B cell (primary cell): Measurements from ENCODE around the gene METTL26. TPM values are rescaled to one million over a fixed set of nuclear protein-coding genes. Genes with fewer than 3 reads are reported as not detected.

Source experiments
- ATAC-seq: fragments of 200-7000 bp; cut with Tn5 transposase; one replicate; pipeline ENCODE4 v1.10.0; 2021; ENCODE audit warnings: low read depth, mild to moderate bottlenecking, moderate number of reproducible peaks, moderate library complexity
- CTCF ChIA-PET: fragments of 350-600 bp; sonication (Branson Sonifier 250); formaldehyde crosslinking; loops from one replicate; lab custom pipeline; 2021; ENCODE audit warnings: antibody characterized with exemption, inconsistent platforms; lab: Charles Lee
- POLR2A ChIA-PET: fragments of 350-600 bp; sonication (Branson Sonifier 250); formaldehyde crosslinking; loops from one replicate; lab custom pipeline; 2021; ENCODE audit warnings: antibody characterized with exemption; lab: Charles Lee
- DNase-seq: peaks from one replicate; pipeline ENCODE4 v3.0.0; 2013
- H2AFZ ChIP-seq: 2 replicates; pipeline ENCODE4 v1.6.1; 2012; ENCODE audit warnings: mild to moderate bottlenecking, low read depth, low read length; ENCODE audit not compliant: insufficient read depth, poor library complexity, severe bottlenecking
- H3K27ac ChIP-seq, 2 donors: 1 replicate in 1 of 2; 2 replicates in 1 of 2; pipeline ENCODE4 v1.5.1; 2012 to 2013; ENCODE audit warnings: low read length in 2 of 2, mild to moderate bottlenecking in 2 of 2, moderate library complexity in 1 of 2
- H3K27me3 ChIP-seq, 4 experiments: fragments of 200-600 bp in 1 of 4; sonication (generic) in 1 of 4; replicated peaks in 1 of 4; 1 replicate in 2 of 4; 2 replicates in 2 of 4; pipeline versions ENCODE4 v1.6.1 to v1.7.0; 2013 to 2016; ENCODE audit warnings: low read length in 3 of 4, mild to moderate bottlenecking in 2 of 4, mixed read lengths in 1 of 4, moderate library complexity in 1 of 4; ENCODE audit not compliant: insufficient read depth in 4 of 4, control insufficient read depth in 3 of 4; ENCODE audit errors: control extremely low read depth in 1 of 4
- H3K36me3 ChIP-seq, 2 experiments: replicated peaks in 1 of 2; 1 replicate in 1 of 2; 2 replicates in 1 of 2; pipeline versions ENCODE4 v1.6.1 to v1.7.1; 2013; ENCODE audit warnings: low read length in 1 of 2; ENCODE audit not compliant: insufficient read depth in 2 of 2, control insufficient read depth in 1 of 2; ENCODE audit errors: control extremely low read depth in 1 of 2, extremely low read depth in 1 of 2
- H3K4me1 ChIP-seq, 2 donors: fragments of 200-600 bp in 1 of 2; sonication (generic) in 1 of 2; 1 replicate in 1 of 2; 2 replicates in 1 of 2; pipeline versions ENCODE4 v1.5.1 to v1.6.1; 2013 to 2017; ENCODE audit warnings: low read length in 2 of 2; ENCODE audit not compliant: control insufficient read depth in 2 of 2, insufficient read depth in 2 of 2
- H3K4me2 ChIP-seq: replicated peaks from 2 replicates; pipeline ENCODE3; 2012; ENCODE audit warnings: mild to moderate bottlenecking, low read depth, low read length; ENCODE audit not compliant: poor library complexity, severe bottlenecking
- H3K4me3 ChIP-seq, 5 experiments: fragments of 200-600 bp in 1 of 5; sonication (generic) in 1 of 5; 1 replicate in 3 of 5; 2 replicates in 2 of 5; pipeline versions ENCODE4 v1.5.1 to v1.7.0; 2011 to 2016; ENCODE audit warnings: low read length in 4 of 5, mild to moderate bottlenecking in 4 of 5, low read depth in 2 of 5, control low read depth in 1 of 5, moderate library complexity in 1 of 5; ENCODE audit not compliant: insufficient read depth in 1 of 5; ENCODE audit errors: control extremely low read depth in 1 of 5, extremely low read depth in 1 of 5
- H3K79me2 ChIP-seq: fragments of 200-600 bp; sonication (generic); one replicate; pipeline ENCODE4 v1.6.0; 2016; ENCODE audit warnings: low read length; ENCODE audit not compliant: control insufficient read depth, insufficient read depth
- H3K9ac ChIP-seq: fragments of 200-600 bp; sonication (generic); 2 replicates; pipeline ENCODE4 v1.6.1; 2017; ENCODE audit warnings: mild to moderate bottlenecking, low read length, moderate library complexity
- H3K9me3 ChIP-seq, 3 donors: one replicate each; pipeline versions ENCODE4 v1.6.1 to v1.7.1; 2013; ENCODE audit warnings: low read length in 2 of 3; ENCODE audit not compliant: control insufficient read depth in 2 of 3, insufficient read depth in 1 of 3; ENCODE audit errors: control extremely low read depth in 1 of 3
- H4K20me1 ChIP-seq: 2 replicates; pipeline ENCODE4 v1.6.0; 2012; ENCODE audit warnings: mild to moderate bottlenecking, low read length; ENCODE audit not compliant: insufficient read depth, control insufficient read depth, poor library complexity, severe bottlenecking
- H3K27ac Mint-ChIP-seq: one replicate; pipeline ENCODE4 v1.8.0; 2021; ENCODE audit warnings: mixed read lengths
- H3K27me3 Mint-ChIP-seq: one replicate; pipeline ENCODE4 v1.8.0; 2021; ENCODE audit warnings: mixed read lengths
- H3K4me1 Mint-ChIP-seq: one replicate; pipeline ENCODE4 v1.8.0; 2021; ENCODE audit warnings: mixed read lengths
- H3K4me3 Mint-ChIP-seq: one replicate; pipeline ENCODE4 v1.8.0; 2021; ENCODE audit warnings: mixed read lengths
- H3K9me3 Mint-ChIP-seq: one replicate; pipeline ENCODE4 v1.8.0; 2022; ENCODE audit warnings: mixed read lengths; ENCODE audit not compliant: insufficient read depth
- CTCF ChIP-seq: fragments of 200-600 bp; IDR thresholded peaks from one replicate; pipeline ENCODE4 v1.8.0; 2022; ENCODE audit warnings: antibody characterized with exemption, mild to moderate bottlenecking
- EZH2 ChIP-seq: IDR thresholded peaks from 2 replicates; pipeline ENCODE4 v1.6.1; 2012; ENCODE audit warnings: borderline replicate concordance, low read depth, mild to moderate bottlenecking, moderate library complexity, low read length; ENCODE audit not compliant: insufficient read depth, poor library complexity, severe bottlenecking
- WGBS: methylation state at CpG from one replicate; pipeline ENCODE4 v1.1.5; 2013; ENCODE audit warnings: missing lambda C conversion rate; ENCODE audit not compliant: insufficient coverage; 5-methylcytosine and 5-hydroxymethylcytosine counted together
- intact Hi-C: fragments of 100-400 bp; cut with micrococcal nuclease; formaldehyde crosslinking; loops from one replicate; pipeline ENCODE4 v1.10.0; 2022
- polyA plus RNA-seq: library from polyadenylated mRNA; depleted of rRNA; stranded (reverse); fragments of >200 nt; gene quantifications from 2 replicates; pipeline ENCODE4 v1.2.3, GENCODE V29; 2012
- total RNA-seq, 2 donors: library from RNA; stranded (reverse); fragments of 120-200 nt in 1 of 2; gene quantifications; 1 replicate in 1 of 2; 2 replicates in 1 of 2; pipeline versions ENCODE4 v1.2.3 to v1.2.4, GENCODE V29; 2013 to 2022

METTL26 gene
- total and polyA plus RNA-seq, 2 donors (not counting 1 experiment from before 2014, with no cell fraction given): 56.6 to 140 TPM

GRCh38 chr16:591892-592517 is 44.1 kb downstream of the METTL26 start:
- H3K9me3 ChIP-seq: no peaks in the 10 kb centered on the region
- peaks cover 47% of the 10 kb centered on the region for H4K20me1 ChIP-seq
- no peak for TF ChIP-seq CTCF
- TF ChIP-seq EZH2: no peak
- Mint-ChIP-seq H3K9me3 (no peaks in the 10 kb centered on the region), H3K27me3 (no peaks in the 10 kb centered on the region), H3K4me3 (peak overlapping the region; percentile 39), H3K27ac (no peak overlapping the region), H3K4me1 (peaks cover 48% of the 10 kb centered on the region)
- H3K79me2 ChIP-seq: peaks cover 72% of the 10 kb centered on the region
- no peak for DNase-seq
- intact Hi-C loops: no loop called here
- H3K4me3 ChIP-seq: no peak overlapping the region
- H3K27me3 ChIP-seq: no peaks in the 10 kb centered on the region
- ChIA-PET POLR2A (interaction anchor here (0.6 to 1.4 kb wide), 2 partner anchors 45 to 396 kb away, joined by 3 to 5 read pairs; partner anchors contain the start of gene METTL26), CTCF (no interaction called here)
- no peak overlapping the region for H3K9ac ChIP-seq
- H3K27ac ChIP-seq: no peak overlapping the region
- ATAC-seq: no peak
- no peaks in the 10 kb centered on the region for H3K36me3 ChIP-seq
- peaks cover 14 to 30% of the 10 kb centered on the region in 2 donors for H3K4me1 ChIP-seq
- no peak overlapping the region for H3K4me2 ChIP-seq
- H2AFZ ChIP-seq: no peak overlapping the region
- WGBS: 93% methylated on average over 15 of the region's 15 CpGs

- H3K79me2 ChIP-seq: peaks cover 71% of the 10 kb centered on the region
- H3K4me2 ChIP-seq: no peak overlapping the region
- peak overlapping the region; percentile 90 for H3K4me3 Mint-ChIP-seq
- H3K27ac Mint-ChIP-seq: peak overlapping the region; percentile 80
- no peak overlapping the region for H3K4me3 ChIP-seq
- H3K27me3 ChIP-seq: no peaks in the 10 kb centered on the region
- peaks cover 14 to 30% of the 10 kb centered on the region in 2 donors for H3K4me1 ChIP-seq
- H3K27ac ChIP-seq: no peak overlapping the region
- no peak overlapping the region for H3K9ac ChIP-seq
- H3K36me3 ChIP-seq: no peaks in the 10 kb centered on the region
- no peaks in the 10 kb centered on the region for H3K27me3 Mint-ChIP-seq
- POLR2A ChIA-PET: no interaction called here
- H2AFZ ChIP-seq: no peak overlapping the region
- ATAC-seq: no peak
- intact Hi-C loops: no loop called here
- H3K4me1 Mint-ChIP-seq: peaks cover 48% of the 10 kb centered on the region
- 84% methylated on average over 4 of the region's 8 CpGs for WGBS
- H3K9me3 Mint-ChIP-seq: no peaks in the 10 kb centered on the region
- no peak for DNase-seq
- TF ChIP-seq EZH2: no peak
- no peak for TF ChIP-seq CTCF
- H4K20me1 ChIP-seq: peaks cover 53% of the 10 kb centered on the region
- H3K9me3 ChIP-seq: no peaks in the 10 kb centered on the region
- CTCF ChIA-PET: no interaction called here
Measured at GRCh38 chr16:591231-591630, 44.9 kb downstream of the METTL26 start.
